SK-N-SH treated with all-trans-retinoic acid at 6 μM for 48 hours (cell line): ENCODE data around the gene TMEM94.

ENCODE experiments used
- ARNTL ChIP-seq: fragments of 450-650 bp; formaldehyde crosslinking; IDR thresholded peaks from 2 replicates; pipeline ENCODE4 v1.5.0; 2020; ENCODE audit warnings: low read depth, mild to moderate bottlenecking, moderate library complexity, borderline replicate concordance
- CREB5 ChIP-seq: fragments of 250-450 bp; sonication (Bioruptor Pico); IDR thresholded peaks from 2 replicates; pipeline ENCODE4 v1.5.1; 2020; ENCODE audit warnings: low read depth, mild to moderate bottlenecking, moderate library complexity
- OSR1 ChIP-seq: fragments of 250-450 bp; sonication (Bioruptor Pico); IDR thresholded peaks from 2 replicates; pipeline ENCODE4 v1.8.0; 2022; ENCODE audit warnings: moderate library complexity, mild to moderate bottlenecking, inconsistent platforms
- RARB ChIP-seq: fragments of 250-450 bp; sonication (Bioruptor Pico); IDR thresholded peaks from 2 replicates; pipeline ENCODE4 v1.8.0; 2021; ENCODE audit warnings: mild to moderate bottlenecking, moderate library complexity
- TCF4 ChIP-seq: fragments of 250-450 bp; sonication (Bioruptor Pico); IDR thresholded peaks from 2 replicates; pipeline ENCODE4 v1.8.0; 2021; ENCODE audit warnings: mild to moderate bottlenecking, moderate library complexity, borderline replicate concordance
- ZFP3 ChIP-seq: fragments of 250-450 bp; sonication (Bioruptor Pico); IDR thresholded peaks from 2 replicates; pipeline ENCODE4 v1.5.0; 2020; ENCODE audit warnings: mild to moderate bottlenecking, moderate library complexity
- ZFP30 ChIP-seq: fragments of 450-650 bp; formaldehyde crosslinking; IDR thresholded peaks from 2 replicates; pipeline ENCODE4 v1.5.0; 2022; ENCODE audit warnings: mild to moderate bottlenecking, moderate library complexity
- TF ChIP-seq, protein P1 (sequence below): fragments of 250-450 bp; sonication (Bioruptor Pico); IDR thresholded peaks from 2 replicates; pipeline ENCODE4 v1.5.1; 2021; ENCODE audit warnings: mild to moderate bottlenecking, moderate library complexity

DNA sequence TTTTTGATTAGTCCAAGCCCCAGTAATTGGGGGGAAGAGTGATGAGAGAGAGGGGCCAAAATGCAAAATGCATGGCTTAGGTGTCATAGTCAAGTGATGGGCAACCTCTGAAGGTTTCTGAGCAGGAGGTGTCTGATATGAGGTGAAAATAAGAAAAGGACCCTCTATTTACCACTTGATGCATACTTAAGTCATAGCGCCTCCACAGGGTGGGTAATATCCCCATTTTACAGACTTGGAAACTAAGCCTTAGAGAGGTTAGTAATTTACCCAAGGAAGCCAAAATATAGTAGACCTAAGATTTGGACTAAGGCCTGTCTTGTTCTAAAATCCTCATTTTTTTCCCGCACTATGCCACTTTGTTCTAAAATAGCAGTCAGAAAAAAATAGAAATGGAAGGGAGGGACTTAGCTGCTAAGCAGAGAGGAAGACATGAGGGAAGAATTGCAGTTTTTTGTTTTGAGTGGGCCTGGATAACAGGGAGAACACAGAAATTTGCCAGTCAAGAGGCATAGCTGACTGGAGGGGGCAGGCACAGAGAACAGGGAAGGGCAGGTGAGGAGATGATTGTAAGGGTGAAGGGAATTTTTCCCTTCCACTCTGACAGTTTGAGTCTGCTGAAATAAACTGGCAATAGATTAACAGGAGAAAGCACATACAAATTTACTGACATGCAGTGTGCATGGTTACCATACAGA is 48.6 kb upstream of the TMEM94 start:
- TF ChIP-seq OSR1 (CRISPR knock-in tag) (no peak), CREB5 (CRISPR knock-in tag) (no peak), ARNTL (CRISPR knock-in tag) (no peak), RARB (CRISPR knock-in tag) (no peak), ZFP3 (no peak), ZFP30 (CRISPR knock-in tag) (no peak), TCF4 (CRISPR knock-in tag) (no peak)
- TF ChIP-seq, protein P1, sequence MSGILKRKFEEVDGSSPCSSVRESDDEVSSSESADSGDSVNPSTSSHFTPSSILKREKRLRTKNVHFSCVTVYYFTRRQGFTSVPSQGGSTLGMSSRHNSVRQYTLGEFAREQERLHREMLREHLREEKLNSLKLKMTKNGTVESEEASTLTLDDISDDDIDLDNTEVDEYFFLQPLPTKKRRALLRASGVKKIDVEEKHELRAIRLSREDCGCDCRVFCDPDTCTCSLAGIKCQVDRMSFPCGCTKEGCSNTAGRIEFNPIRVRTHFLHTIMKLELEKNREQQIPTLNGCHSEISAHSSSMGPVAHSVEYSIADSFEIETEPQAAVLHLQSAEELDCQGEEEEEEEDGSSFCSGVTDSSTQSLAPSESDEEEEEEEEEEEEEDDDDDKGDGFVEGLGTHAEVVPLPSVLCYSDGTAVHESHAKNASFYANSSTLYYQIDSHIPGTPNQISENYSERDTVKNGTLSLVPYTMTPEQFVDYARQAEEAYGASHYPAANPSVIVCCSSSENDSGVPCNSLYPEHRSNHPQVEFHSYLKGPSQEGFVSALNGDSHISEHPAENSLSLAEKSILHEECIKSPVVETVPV = no peak
